ENCODE measurements around the gene POLE2. TPM values are rescaled to one million over a fixed set of nuclear protein-coding genes. Genes with fewer than 3 reads are reported as not detected.

The POLE2 gene
- total RNA-seq, 1 experiment from 2014 or later = 24.5 TPM

GRCh38 chr14:49691031-49691430, 3.0 kb upstream of the POLE2 start:
- H3K27me3 ChIP-seq (ENCODE audit: insufficient read depth, low read length) = no peaks in the 10 kb centered on the region
- intact Hi-C loops (cut with micrococcal nuclease) = no loop called here
- H4K20me1 ChIP-seq (ENCODE audit: insufficient read depth) = no peaks in the 10 kb centered on the region
- peaks cover 10 to 47% of the 10 kb centered on the region in 2 experiments for H3K4me1 ChIP-seq (ENCODE audit: control insufficient read depth in 1 of 2, insufficient read depth in 2 of 2, low read length in 2 of 2)
- ATAC-seq (no peak), DNase-seq (ENCODE audit: low read depth, low spot score) (no peak)
- no peaks in the 10 kb centered on the region for H3K9me2 ChIP-seq (ENCODE audit: insufficient read depth)
- ChIA-PET POLR2A (interaction anchor here (1.0 kb wide), 1 partner anchor 77 kb away, joined by 3 read pairs; the partner anchor contains the start of gene KLHDC2), CTCF (no interaction called here), RAD21 (ENCODE audit: low non-redundant PET in 1 of 2, low total read pairs in 2 of 2, uncharacterized antibody in 2 of 2, unreplicated experiment in 2 of 2) (no interaction called here)
- no peaks in the 10 kb centered on the region for H3K9me3 ChIP-seq (ENCODE audit: control insufficient read depth in 1 of 2, insufficient read depth in 1 of 2, low read depth in 1 of 2, low read length in 2 of 2)
- H3K79me2 ChIP-seq (ENCODE audit: insufficient read depth, low read length) = peaks cover 17% of the 10 kb centered on the region
- no peak overlapping the region for H3K9ac ChIP-seq (ENCODE audit: low read length)
- no peak overlapping the region for H3K4me3 ChIP-seq (replicated peaks in 1 of 2; ENCODE audit: low read depth in 1 of 2, low read length in 2 of 2)
- peaks cover 0 to 3% of the 10 kb centered on the region in 2 experiments; a peak in 1 of 4 replicates for H3K36me3 ChIP-seq (ENCODE audit: control insufficient read depth in 1 of 2, insufficient read depth in 2 of 2, low read length in 2 of 2)
- no peak overlapping the region for H3K27ac ChIP-seq (ENCODE audit: low read depth, low read length)
- BruUV-seq (replicated peaks) = no TSS peak
- TF ChIP-seq, protein P1, sequence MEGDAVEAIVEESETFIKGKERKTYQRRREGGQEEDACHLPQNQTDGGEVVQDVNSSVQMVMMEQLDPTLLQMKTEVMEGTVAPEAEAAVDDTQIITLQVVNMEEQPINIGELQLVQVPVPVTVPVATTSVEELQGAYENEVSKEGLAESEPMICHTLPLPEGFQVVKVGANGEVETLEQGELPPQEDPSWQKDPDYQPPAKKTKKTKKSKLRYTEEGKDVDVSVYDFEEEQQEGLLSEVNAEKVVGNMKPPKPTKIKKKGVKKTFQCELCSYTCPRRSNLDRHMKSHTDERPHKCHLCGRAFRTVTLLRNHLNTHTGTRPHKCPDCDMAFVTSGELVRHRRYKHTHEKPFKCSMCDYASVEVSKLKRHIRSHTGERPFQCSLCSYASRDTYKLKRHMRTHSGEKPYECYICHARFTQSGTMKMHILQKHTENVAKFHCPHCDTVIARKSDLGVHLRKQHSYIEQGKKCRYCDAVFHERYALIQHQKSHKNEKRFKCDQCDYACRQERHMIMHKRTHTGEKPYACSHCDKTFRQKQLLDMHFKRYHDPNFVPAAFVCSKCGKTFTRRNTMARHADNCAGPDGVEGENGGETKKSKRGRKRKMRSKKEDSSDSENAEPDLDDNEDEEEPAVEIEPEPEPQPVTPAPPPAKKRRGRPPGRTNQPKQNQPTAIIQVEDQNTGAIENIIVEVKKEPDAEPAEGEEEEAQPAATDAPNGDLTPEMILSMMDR (IDR thresholded peaks at IDR 0.05 in 2 of 3, conservative IDR thresholded peaks at IDR 0.05 in 1 of 3; ENCODE audit: borderline replicate concordance in 1 of 3, insufficient read depth in 1 of 3, low read depth in 2 of 3, low read length in 2 of 3) = no peak
- no peak for TF ChIP-seq YY1 (IDR thresholded peaks at IDR 0.05; ENCODE audit: extremely low read depth, insufficient replicate concordance, low read depth, low read length)
- no peak for TF ChIP-seq CEBPB (IDR thresholded peaks at IDR 0.05; ENCODE audit: low read depth)
- TF ChIP-seq, protein P2, sequence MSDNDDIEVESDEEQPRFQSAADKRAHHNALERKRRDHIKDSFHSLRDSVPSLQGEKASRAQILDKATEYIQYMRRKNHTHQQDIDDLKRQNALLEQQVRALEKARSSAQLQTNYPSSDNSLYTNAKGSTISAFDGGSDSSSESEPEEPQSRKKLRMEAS (IDR thresholded peaks at IDR 0.05) = no peak
- no peak for TF ChIP-seq EGR1 (IDR thresholded peaks at IDR 0.05; ENCODE audit: low read depth)
- TF ChIP-seq POLR2A (IDR thresholded peaks at IDR 0.05; ENCODE audit: borderline replicate concordance, extremely low read depth, insufficient read depth, insufficient read length) = no peak
- TF ChIP-seq EZH2phosphoT487 (IDR thresholded peaks at IDR 0.05; ENCODE audit: borderline replicate concordance) = no peak
- no peak for TF ChIP-seq ELF1 (IDR thresholded peaks at IDR 0.05; ENCODE audit: borderline replicate concordance, low read depth)
- H3K4me2 ChIP-seq (ENCODE audit: low read length) = peak overlapping the region; percentile 20; the same call in 1 of the 2 replicates
- H2AFZ ChIP-seq (ENCODE audit: low read depth, low read length, poor library complexity, severe bottlenecking) = peak overlapping the region; percentile 40
